Upper lobe of right lung (tissue), 1 donor: ENCODE data around the gene IL16. TPM values are rescaled to one million over a fixed set of nuclear protein-coding genes. Genes with fewer than 3 reads are reported as not detected.
A peak's percentile ranks its signal among the peaks of the same experiment; 100 is the strongest.

Experiments used
- ATAC-seq: fragments of 200-7000 bp; cut with Tn5 transposase; one replicate; pipeline ENCODE4 v1.9.1; 2020; ENCODE audit warnings: mild to moderate bottlenecking, moderate library complexity
- DNase-seq: peaks from one replicate; pipeline ENCODE4 v3.0.0-alpha.2; 2020
- H3K27ac ChIP-seq: fragments of 200-600 bp; one replicate; pipeline ENCODE4 v1.8.0; 2022
- H3K27me3 ChIP-seq: fragments of 200-600 bp; one replicate; pipeline ENCODE4 v1.8.0; 2022; ENCODE audit warnings: mild to moderate bottlenecking
- H3K36me3 ChIP-seq: fragments of 200-600 bp; one replicate; pipeline ENCODE4 v1.8.0; 2022
- H3K4me1 ChIP-seq: fragments of 200-600 bp; one replicate; pipeline ENCODE4 v1.8.0; 2022
- H3K4me3 ChIP-seq: fragments of 200-600 bp; one replicate; pipeline ENCODE4 v1.8.0; 2022; ENCODE audit warnings: mild to moderate bottlenecking
- H3K9me3 ChIP-seq: fragments of 200-600 bp; one replicate; pipeline ENCODE4 v1.8.0; 2022
- intact Hi-C: fragments of 100-400 bp; cut with DNase I; formaldehyde crosslinking; loops from one replicate; pipeline ENCODE4 v1.11.0; 2022
- total RNA-seq: library from RNA; stranded (reverse); fragmentation: NEBNext Ultra II Directional; extraction: Animal tissue kit (Norgen Biotek cat#: 25700); gene quantifications from one replicate; pipeline ENCODE4 v1.2.1, GENCODE V29; 2021
- TF ChIP-seq, protein P1 (sequence below): fragments of 200-600 bp; IDR thresholded peaks from one replicate; pipeline ENCODE4 v1.8.0; 2022; ENCODE audit warnings: antibody characterized with exemption
- donor health status: DM: no; HTN: yes; CAD: no; lungs with severe emphysema.

The IL16 gene
- total RNA-seq, 1 donor from 2014 or later: 39.3 TPM

DNA sequence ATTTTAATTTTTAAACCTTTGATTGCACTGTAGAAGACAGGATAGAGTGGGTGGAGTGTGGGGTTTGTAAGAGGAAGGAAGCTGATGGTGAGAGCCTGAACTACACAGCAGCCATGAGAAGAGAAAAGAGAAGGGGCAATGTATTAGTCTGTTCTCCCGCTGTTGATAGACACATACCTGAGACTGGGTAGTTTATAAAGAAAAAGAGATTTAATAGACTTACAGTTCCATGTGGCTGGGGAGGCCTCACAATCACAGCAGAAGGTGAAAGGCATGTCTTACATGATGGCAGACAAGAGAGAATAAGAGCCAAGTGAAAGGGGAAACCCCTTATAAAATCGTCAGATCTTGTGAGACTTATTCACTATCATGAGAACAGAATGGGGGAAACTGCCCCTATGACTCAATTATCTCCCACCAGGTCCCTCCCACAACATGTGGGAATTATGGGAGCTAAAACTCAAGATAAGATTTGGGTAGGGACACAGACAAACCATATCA is 90.0 kb downstream of the IL16 start:
- Histone ChIP-seq H3K9me3 (no peaks in the 10 kb centered on the region), H3K27me3 (no peaks in the 10 kb centered on the region), H3K4me3 (no peak overlapping the region), H3K27ac (peak overlapping the region; percentile 37), H3K36me3 (peaks cover 26% of the 10 kb centered on the region), H3K4me1 (peaks cover 5% of the 10 kb centered on the region)
- intact Hi-C loops: no loop called here
- TF ChIP-seq, protein P1, sequence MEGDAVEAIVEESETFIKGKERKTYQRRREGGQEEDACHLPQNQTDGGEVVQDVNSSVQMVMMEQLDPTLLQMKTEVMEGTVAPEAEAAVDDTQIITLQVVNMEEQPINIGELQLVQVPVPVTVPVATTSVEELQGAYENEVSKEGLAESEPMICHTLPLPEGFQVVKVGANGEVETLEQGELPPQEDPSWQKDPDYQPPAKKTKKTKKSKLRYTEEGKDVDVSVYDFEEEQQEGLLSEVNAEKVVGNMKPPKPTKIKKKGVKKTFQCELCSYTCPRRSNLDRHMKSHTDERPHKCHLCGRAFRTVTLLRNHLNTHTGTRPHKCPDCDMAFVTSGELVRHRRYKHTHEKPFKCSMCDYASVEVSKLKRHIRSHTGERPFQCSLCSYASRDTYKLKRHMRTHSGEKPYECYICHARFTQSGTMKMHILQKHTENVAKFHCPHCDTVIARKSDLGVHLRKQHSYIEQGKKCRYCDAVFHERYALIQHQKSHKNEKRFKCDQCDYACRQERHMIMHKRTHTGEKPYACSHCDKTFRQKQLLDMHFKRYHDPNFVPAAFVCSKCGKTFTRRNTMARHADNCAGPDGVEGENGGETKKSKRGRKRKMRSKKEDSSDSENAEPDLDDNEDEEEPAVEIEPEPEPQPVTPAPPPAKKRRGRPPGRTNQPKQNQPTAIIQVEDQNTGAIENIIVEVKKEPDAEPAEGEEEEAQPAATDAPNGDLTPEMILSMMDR: no peak
- peak; percentile 85 for ATAC-seq
- no peak for DNase-seq

DNA sequence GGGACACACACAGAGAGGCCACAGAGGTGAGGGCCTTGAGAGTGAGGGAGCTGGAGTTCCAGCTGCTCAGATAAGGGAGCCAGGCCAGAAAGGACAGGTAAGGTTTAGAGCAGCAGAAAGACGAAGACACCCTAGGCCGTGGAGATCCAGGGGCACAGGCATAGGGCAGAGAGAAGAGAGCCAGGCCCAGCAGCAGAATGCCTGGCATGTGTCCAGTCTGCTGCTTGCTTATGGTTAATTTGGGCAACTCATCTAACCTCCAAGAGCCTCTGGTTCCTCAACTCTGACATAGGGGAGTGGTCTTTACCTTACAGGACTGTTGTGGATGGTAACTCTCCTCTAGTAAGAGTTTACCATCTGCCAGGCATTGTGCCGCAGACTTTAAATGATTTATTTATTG is 91.4 kb downstream of the IL16 start:
- no peak overlapping the region for H3K27ac ChIP-seq
- H3K4me1 ChIP-seq: peaks cover 5% of the 10 kb centered on the region
- TF ChIP-seq, protein P1: no peak
- DNase-seq (no peak), ATAC-seq (no peak)
- H3K9me3 ChIP-seq: no peaks in the 10 kb centered on the region
- H3K4me3 ChIP-seq: no peak overlapping the region
- H3K27me3 ChIP-seq: no peaks in the 10 kb centered on the region
- H3K36me3 ChIP-seq: peaks cover 38% of the 10 kb centered on the region
- intact Hi-C loops: no loop called here

GRCh38 chr15:81288616-81289015 is 91.9 kb downstream of the IL16 start:
- H3K27ac ChIP-seq: no peak overlapping the region
- H3K27me3 ChIP-seq: no peaks in the 10 kb centered on the region
- intact Hi-C loops: no loop called here
- H3K4me3 ChIP-seq: no peak overlapping the region
- H3K9me3 ChIP-seq: no peaks in the 10 kb centered on the region
- ATAC-seq: no peak
- peaks cover 44% of the 10 kb centered on the region for H3K36me3 ChIP-seq
- no peak for DNase-seq
- peaks cover 8% of the 10 kb centered on the region for H3K4me1 ChIP-seq
- TF ChIP-seq, protein P1: no peak

- no peak overlapping the region for H3K27ac ChIP-seq
- ATAC-seq (no peak), DNase-seq (no peak)
- peaks cover 50% of the 10 kb centered on the region for H3K36me3 ChIP-seq
- peaks cover 17% of the 10 kb centered on the region for H3K4me1 ChIP-seq
- intact Hi-C loops: loop anchor here (10.0 kb wide), 1 partner anchor 655 kb away; no protein-coding TSS in a partner anchor
- TF ChIP-seq, protein P1: no peak
- no peaks in the 10 kb centered on the region for H3K9me3 ChIP-seq
- H3K27me3 ChIP-seq: no peaks in the 10 kb centered on the region
- H3K4me3 ChIP-seq: no peak overlapping the region
Measured at GRCh38 chr15:81289910-81290309, 93.2 kb downstream of the IL16 start.

DNA sequence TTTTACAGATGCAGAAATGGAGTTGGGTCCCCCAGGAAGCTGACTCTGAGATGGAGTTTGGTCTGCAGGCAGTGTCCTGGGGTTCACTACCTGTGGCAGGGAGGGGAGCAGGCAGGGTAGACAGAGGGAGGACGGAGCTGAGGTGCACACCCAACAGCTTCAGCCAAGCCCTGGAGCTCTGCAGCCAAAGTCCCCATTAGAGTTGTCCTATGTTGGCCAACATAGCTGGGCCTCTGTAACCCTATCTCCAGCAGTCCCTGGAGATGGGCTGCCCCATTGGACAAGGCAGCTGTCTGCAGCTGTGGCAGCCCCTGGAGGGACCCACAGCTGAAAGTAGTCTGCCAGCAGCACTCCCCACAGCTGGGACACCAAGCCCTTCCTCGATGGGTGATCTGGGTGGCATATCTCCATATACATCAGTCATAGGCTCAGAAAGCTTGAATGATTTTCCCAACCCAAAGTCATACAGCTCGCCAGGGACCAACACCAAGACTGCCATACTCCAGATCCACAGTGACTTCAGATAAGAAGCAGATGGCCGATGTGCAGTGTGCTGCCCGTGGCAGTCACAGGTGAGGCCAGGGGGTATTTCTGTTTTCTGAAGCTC is 95.3 kb downstream of the IL16 start:
- Histone ChIP-seq H3K36me3 (peaks cover 42% of the 10 kb centered on the region), H3K9me3 (no peaks in the 10 kb centered on the region), H3K4me1 (peaks cover 34% of the 10 kb centered on the region), H3K27me3 (no peaks in the 10 kb centered on the region), H3K27ac (no peak overlapping the region), H3K4me3 (no peak overlapping the region)
- TF ChIP-seq, protein P1: no peak
- intact Hi-C loops: loop anchor here (10.0 kb wide), 1 partner anchor 653 kb away; no protein-coding TSS in a partner anchor
- no peak for ATAC-seq
- no peak for DNase-seq
